Common myeloid progenitor, CD34-positive (primary cell): ENCODE results near the gene SH2B3.
"Not testable (repeated sequence)": the region's sequence is repeated elsewhere in the genome, so short reads cannot be mapped to it uniquely, and the experiment has no call there.

Experiments
- CTCF ChIA-PET: fragments of 350-600 bp; sonication (Branson Sonifier 250); formaldehyde crosslinking; loops from one replicate; lab custom pipeline; 2021; ENCODE audit warnings: antibody characterized with exemption; lab: Charles Lee
- POLR2A ChIA-PET: fragments of 350-600 bp; sonication (Branson Sonifier 250); formaldehyde crosslinking; loops from one replicate; lab custom pipeline; 2021; ENCODE audit warnings: antibody characterized with exemption; lab: Charles Lee
- DNase-seq, 3 donors: peaks; one replicate each; pipeline versions ENCODE4 v3.0.0 to v3.0.0-alpha.2; 2013
- H3K27ac ChIP-seq, 2 experiments: 1 replicate in 1 of 2; 2 replicates in 1 of 2; pipeline ENCODE4 v1.7.0; 2013; ENCODE audit warnings: inconsistent platforms in 2 of 2, low read length in 2 of 2, mild to moderate bottlenecking in 2 of 2, low read depth in 1 of 2, moderate library complexity in 1 of 2; ENCODE audit not compliant: severe bottlenecking in 2 of 2, insufficient read depth in 1 of 2, poor library complexity in 1 of 2
- H3K27me3 ChIP-seq, 5 experiments: replicated peaks in 2 of 5; 1 replicate in 3 of 5; 2 replicates in 2 of 5; pipeline versions ENCODE4 v1.6.1 to v1.7.0; 2013; ENCODE audit warnings: low read length in 4 of 5, mild to moderate bottlenecking in 2 of 5, moderate library complexity in 2 of 5, inconsistent platforms in 1 of 5; ENCODE audit not compliant: insufficient read depth in 5 of 5, control insufficient read depth in 4 of 5
- H3K36me3 ChIP-seq, 4 experiments: 1 replicate in 2 of 4; 2 replicates in 2 of 4; pipeline versions ENCODE4 v1.6.1 to v1.7.0; 2013; ENCODE audit warnings: low read length in 3 of 4, control low read depth in 1 of 4, mild to moderate bottlenecking in 1 of 4; ENCODE audit not compliant: control insufficient read depth in 4 of 4, insufficient read depth in 4 of 4
- H3K4me1 ChIP-seq, 4 experiments: 1 replicate in 3 of 4; 2 replicates in 1 of 4; pipeline versions ENCODE4 v1.6.1 to v1.7.1; 2013; ENCODE audit warnings: low read length in 3 of 4, mild to moderate bottlenecking in 3 of 4, control low read depth in 1 of 4, inconsistent platforms in 1 of 4, moderate library complexity in 1 of 4; ENCODE audit not compliant: control insufficient read depth in 4 of 4, insufficient read depth in 4 of 4; ENCODE audit errors: control extremely low read depth in 1 of 4
- H3K4me3 ChIP-seq, 7 experiments: 1 replicate in 4 of 7; 2 replicates in 3 of 7; pipeline versions ENCODE4 v1.5.1 to v1.7.0; 2013; ENCODE audit warnings: mild to moderate bottlenecking in 7 of 7, low read length in 6 of 7, moderate library complexity in 6 of 7, inconsistent platforms in 2 of 7, low read depth in 2 of 7, control low read depth in 1 of 7; ENCODE audit not compliant: insufficient read depth in 4 of 7, control insufficient read depth in 1 of 7; ENCODE audit errors: extremely low read depth in 1 of 7
- H3K9me3 ChIP-seq, 5 experiments: 1 replicate in 4 of 5; 2 replicates in 1 of 5; pipeline versions ENCODE4 v1.6.1 to v1.7.1; 2013; ENCODE audit warnings: low read length in 4 of 5, mild to moderate bottlenecking in 2 of 5, inconsistent platforms in 1 of 5, low read depth in 1 of 5, moderate library complexity in 1 of 5; ENCODE audit not compliant: control insufficient read depth in 4 of 5, insufficient read depth in 2 of 5; ENCODE audit errors: control extremely low read depth in 1 of 5
- WGBS: methylation state at CpG from one replicate; pipeline ENCODE4 v1.1.5; 2013; ENCODE audit not compliant: insufficient coverage; 5-methylcytosine and 5-hydroxymethylcytosine counted together

Gene SH2B3

DNA sequence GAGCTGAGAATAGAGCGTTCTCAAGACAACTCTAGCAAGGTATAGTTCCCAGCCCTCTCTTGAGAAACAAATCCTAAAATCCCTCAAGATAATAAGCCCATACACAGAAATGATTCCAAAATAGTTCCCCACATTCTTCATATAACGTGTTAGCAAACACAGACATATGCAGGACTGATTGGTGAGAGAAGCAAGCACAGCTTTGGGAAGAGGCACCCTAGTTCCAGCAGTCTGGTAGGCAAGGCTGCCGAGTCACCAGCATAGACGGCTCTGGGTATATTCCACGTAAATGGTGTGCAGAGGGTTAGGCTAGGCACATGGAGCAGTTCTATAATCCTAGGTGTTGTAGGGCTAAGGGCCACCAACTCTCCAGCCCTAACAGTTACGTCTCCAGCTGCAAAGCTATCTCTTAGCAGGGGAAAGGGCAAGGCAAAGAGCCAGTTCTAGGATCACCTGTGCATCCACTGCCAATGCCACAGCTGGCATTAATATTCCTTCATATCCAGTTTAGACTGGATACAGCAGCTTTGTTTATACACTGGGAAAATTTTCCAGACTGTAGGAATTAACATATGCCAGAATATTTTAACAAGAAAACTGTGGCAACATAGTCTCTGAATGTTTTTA, 52.9 kb downstream of the SH2B3 start:
- H3K4me1 ChIP-seq: peaks cover 0 to 21% (median 13%) of the 10 kb centered on the region in 4 experiments
- 94% methylated on average over 6 of the region's 6 CpGs for WGBS
- ChIA-PET POLR2A (no interaction called here), CTCF (interaction anchor here (0.6 to 6.4 kb wide), 3 partner anchors 8 to 56 kb away, joined by 3 to 39 read pairs (median 3); no protein-coding TSS in a partner anchor)
- H3K9me3 ChIP-seq: no peaks in the 10 kb centered on the region
- no peak overlapping the region for H3K4me3 ChIP-seq
- DNase-seq: no peak
- no peaks in the 10 kb centered on the region for H3K27me3 ChIP-seq
- no peak overlapping the region for H3K27ac ChIP-seq
- peaks cover 14 to 52% (median 38%) of the 10 kb centered on the region in 4 experiments for H3K36me3 ChIP-seq

GRCh38 chr12:111460111-111460510, 54.4 kb downstream of the SH2B3 start:
- H3K27me3 ChIP-seq, POLR2A ChIA-PET, DNase-seq, H3K4me3 ChIP-seq, H3K27ac ChIP-seq, H3K9me3 ChIP-seq: not testable (repeated sequence)
- WGBS: 96% methylated on average over 7 of the region's 11 CpGs
- peaks cover 13 to 40% (median 30%) of the 10 kb centered on the region in 4 experiments for H3K36me3 ChIP-seq
- CTCF ChIA-PET: interaction anchor here (6.4 kb wide), 1 partner anchor 9 kb away, joined by 39 read pairs; no protein-coding TSS in a partner anchor
- H3K4me1 ChIP-seq: peaks cover 0 to 20% (median 12%) of the 10 kb centered on the region in 4 experiments

- peak in 2 of 3 donors; percentile 64 to 71 for DNase-seq
- peaks cover 5 to 23% (median 16%) of the 10 kb centered on the region in 4 experiments for H3K36me3 ChIP-seq
- H3K27ac ChIP-seq: peak overlapping the region in 1 of 2 experiments; percentile 30
- CTCF ChIA-PET: interaction anchor here (0.8 to 6.4 kb wide), 6 partner anchors 11 to 66 kb away, joined by 3 to 39 read pairs (median 4); no protein-coding TSS in a partner anchor
- no peaks in the 10 kb centered on the region for H3K27me3 ChIP-seq
- no peak overlapping the region for H3K4me3 ChIP-seq
- H3K9me3 ChIP-seq: no peaks in the 10 kb centered on the region
- POLR2A ChIA-PET: no interaction called here
- peaks cover 0 to 21% (median 11%) of the 10 kb centered on the region in 4 experiments for H3K4me1 ChIP-seq
Observed at GRCh38 chr12:111462210-111462769, 56.6 kb downstream of the SH2B3 start.

DNA sequence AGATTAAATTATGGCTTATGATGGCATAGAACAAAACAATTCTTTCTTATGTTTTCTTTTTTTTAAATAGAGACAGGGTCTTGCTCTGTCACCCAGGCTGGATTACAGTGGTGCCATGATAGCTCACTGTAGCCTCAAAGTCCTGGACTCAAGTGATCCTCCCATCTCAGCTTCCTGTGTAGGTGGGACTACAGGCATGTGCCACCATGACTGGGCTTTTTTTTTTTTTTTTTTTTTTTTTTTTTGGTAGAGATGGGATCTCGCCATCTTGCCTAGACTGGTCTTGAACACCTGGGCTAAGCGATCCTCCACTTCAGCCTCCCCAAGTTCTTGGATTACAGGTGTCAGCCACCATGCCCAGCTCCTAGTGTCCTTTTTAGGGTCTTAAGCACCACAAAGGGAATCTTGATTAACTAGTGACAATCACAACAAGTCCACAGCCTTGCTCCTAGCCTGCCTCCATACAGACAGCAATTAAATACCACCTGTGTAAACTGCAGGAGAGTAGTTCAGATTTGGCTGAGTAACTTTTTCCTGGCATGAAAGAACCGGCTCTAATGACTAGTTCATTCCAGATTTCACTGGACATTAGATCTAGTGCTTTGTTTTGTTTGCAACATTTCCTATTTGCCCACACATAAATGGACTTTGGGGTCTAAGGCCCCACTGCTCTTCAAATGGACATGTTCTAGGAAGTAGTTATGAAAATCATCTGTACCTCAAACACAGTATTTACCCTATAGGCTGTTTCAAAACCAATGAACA, 61.6 kb downstream of the SH2B3 start:
- ChIA-PET CTCF (interaction anchor here (1.5 to 2.9 kb wide), 3 partner anchors 11 to 71 kb away, joined by 3 to 11 read pairs (median 10); no protein-coding TSS in a partner anchor), POLR2A (interaction anchor here (0.7 kb wide), 1 partner anchor 1874 kb away, joined by 3 read pairs; no protein-coding TSS in a partner anchor)
- H3K27me3 ChIP-seq: no peaks in the 10 kb centered on the region
- peak in 2 of 3 donors; percentile 32 to 45 for DNase-seq
- peaks cover 12 to 39% (median 34%) of the 10 kb centered on the region in 4 experiments for H3K36me3 ChIP-seq
- no peak overlapping the region for H3K4me3 ChIP-seq
- no peak overlapping the region for H3K27ac ChIP-seq
- no peaks in the 10 kb centered on the region for H3K9me3 ChIP-seq
- no CpG with 5 or more reads among the region's 3 CpGs for WGBS
- peaks cover 0 to 17% (median 10%) of the 10 kb centered on the region in 4 experiments for H3K4me1 ChIP-seq

DNA sequence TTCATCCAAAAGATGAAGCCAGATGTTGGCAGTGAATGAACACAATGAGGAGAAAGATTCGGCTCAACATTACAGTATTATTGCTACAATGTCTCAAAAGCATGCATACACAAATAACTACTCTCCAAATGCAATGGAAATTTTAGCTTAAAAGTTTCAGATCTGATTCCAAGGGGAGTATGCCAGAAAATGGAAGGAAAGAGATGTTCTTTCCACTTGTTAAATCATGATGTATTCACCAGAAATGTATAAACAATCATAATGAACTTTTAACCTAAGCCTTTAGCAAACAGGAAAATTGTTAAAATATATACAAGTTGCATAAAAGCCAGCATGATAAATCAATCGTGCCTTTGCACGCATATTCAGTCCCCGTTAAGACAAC, 62.1 kb downstream of the SH2B3 start:
- Histone ChIP-seq H3K36me3 (peaks cover 12 to 41% (median 36%) of the 10 kb centered on the region in 4 experiments), H3K27me3 (no peaks in the 10 kb centered on the region), H3K4me1 (peaks cover 0 to 12% (median 7%) of the 10 kb centered on the region in 4 experiments), H3K9me3 (no peaks in the 10 kb centered on the region), H3K27ac (no peak overlapping the region), H3K4me3 (no peak overlapping the region)
- ChIA-PET CTCF (interaction anchor here (2.9 kb wide), 1 partner anchor 72 kb away, joined by 10 read pairs; no protein-coding TSS in a partner anchor), POLR2A (no interaction called here)
- WGBS: 96% methylated on average over 4 of the region's 4 CpGs
- no peak for DNase-seq

DNA sequence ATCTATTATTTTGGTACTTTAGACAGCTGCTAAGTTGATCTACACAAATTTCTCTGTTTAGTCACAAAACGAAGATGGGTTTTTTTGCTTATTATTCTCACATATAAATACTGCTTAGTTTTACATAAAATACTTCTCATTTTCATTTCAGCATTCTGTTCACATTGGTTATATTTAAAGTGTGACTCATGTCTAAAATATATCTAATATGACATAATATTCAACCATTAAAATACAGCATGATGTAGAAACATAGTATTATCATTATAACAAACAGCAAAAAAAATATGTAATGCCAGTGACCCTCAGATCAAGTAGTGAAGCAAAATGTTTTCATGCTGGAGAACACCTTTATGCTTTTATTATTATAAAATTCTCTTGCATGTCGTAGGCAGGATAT, 63.7 kb downstream of the SH2B3 start:
- POLR2A ChIA-PET: no interaction called here
- Histone ChIP-seq H3K27me3 (no peaks in the 10 kb centered on the region), H3K4me3 (no peak overlapping the region), H3K4me1 (peaks cover 0 to 3% (median 0%) of the 10 kb centered on the region in 4 experiments), H3K36me3 (peaks cover 14 to 51% (median 41%) of the 10 kb centered on the region in 4 experiments), H3K9me3 (no peaks in the 10 kb centered on the region), H3K27ac (no peak overlapping the region)
- DNase-seq: no peak
- no CpG with 5 or more reads among the region's 2 CpGs for WGBS
- CTCF ChIA-PET: no interaction called here
